HG02571 (cell line): ENCODE measurements around the gene ZPR1.
"Not testable (repeated sequence)": the region's sequence is repeated elsewhere in the genome, so short reads cannot be mapped to it uniquely, and the experiment has no call there.

Source experiments
- ATAC-seq: cut with Tn5 transposase; IDR thresholded peaks from one replicate; pipeline ENCODE4 v1.9.1; 2021; ENCODE audit warnings: mild to moderate bottlenecking, moderate library complexity; ENCODE audit not compliant: unreplicated experiment

ZPR1 gene, protein sequence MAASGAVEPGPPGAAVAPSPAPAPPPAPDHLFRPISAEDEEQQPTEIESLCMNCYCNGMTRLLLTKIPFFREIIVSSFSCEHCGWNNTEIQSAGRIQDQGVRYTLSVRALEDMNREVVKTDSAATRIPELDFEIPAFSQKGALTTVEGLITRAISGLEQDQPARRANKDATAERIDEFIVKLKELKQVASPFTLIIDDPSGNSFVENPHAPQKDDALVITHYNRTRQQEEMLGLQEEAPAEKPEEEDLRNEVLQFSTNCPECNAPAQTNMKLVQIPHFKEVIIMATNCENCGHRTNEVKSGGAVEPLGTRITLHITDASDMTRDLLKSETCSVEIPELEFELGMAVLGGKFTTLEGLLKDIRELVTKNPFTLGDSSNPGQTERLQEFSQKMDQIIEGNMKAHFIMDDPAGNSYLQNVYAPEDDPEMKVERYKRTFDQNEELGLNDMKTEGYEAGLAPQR

DNA sequence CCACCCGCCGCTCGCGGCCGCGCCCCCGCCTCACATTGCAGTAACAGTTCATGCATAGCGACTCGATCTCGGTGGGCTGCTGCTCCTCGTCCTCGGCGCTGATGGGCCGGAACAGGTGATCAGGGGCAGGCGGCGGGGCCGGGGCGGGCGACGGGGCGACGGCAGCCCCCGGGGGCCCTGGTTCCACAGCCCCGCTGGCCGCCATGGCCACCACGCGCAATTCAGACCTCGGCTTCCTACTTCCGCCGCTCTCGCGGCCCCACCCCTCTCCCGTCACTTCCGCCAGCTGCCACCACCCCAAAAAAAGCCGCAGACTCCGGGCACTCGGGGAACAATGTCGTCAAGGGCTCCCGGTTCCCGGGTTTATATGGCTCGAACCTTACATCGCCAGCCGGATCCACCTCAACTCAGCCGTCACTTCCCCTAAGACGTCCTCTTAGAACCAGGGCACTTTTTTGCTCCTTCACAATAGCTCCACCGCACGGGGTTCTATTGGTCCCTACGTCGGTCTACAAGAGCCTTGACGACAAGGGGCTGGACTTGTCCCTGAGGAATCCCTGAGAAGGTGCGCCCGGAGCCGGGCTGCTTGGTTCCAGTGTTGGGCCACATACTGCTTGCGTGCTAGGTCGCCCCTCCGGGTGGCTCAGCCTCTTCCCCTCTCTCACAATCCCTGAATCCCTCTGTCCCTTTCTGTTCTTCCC, at the start of gene ZPR1:
ZPR1 (minus strand) TSS at position 238 of the 701 bp plus-strand sequence; CDS start at position 205, 33 bp downstream.
- ATAC-seq: peak; percentile 84

DNA sequence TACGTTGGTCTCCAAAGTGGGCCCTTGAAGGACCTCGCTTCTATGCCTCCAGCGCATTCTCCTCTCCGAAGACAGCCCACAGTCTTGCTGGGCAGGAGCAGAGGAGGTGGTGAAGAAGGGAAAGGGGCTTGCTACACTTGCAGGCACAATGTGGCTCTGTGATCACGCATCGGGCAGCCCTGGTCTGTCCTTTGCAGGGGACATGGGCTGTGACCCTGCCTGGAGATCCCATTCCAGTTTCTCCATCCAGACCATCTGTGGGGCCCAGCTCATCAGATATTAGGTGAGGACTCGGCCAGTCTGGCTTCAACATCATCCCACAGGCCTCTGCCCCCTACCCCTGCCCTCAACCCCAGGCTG, 48.8 kb upstream of the ZPR1 start:
- ATAC-seq: no peak

DNA sequence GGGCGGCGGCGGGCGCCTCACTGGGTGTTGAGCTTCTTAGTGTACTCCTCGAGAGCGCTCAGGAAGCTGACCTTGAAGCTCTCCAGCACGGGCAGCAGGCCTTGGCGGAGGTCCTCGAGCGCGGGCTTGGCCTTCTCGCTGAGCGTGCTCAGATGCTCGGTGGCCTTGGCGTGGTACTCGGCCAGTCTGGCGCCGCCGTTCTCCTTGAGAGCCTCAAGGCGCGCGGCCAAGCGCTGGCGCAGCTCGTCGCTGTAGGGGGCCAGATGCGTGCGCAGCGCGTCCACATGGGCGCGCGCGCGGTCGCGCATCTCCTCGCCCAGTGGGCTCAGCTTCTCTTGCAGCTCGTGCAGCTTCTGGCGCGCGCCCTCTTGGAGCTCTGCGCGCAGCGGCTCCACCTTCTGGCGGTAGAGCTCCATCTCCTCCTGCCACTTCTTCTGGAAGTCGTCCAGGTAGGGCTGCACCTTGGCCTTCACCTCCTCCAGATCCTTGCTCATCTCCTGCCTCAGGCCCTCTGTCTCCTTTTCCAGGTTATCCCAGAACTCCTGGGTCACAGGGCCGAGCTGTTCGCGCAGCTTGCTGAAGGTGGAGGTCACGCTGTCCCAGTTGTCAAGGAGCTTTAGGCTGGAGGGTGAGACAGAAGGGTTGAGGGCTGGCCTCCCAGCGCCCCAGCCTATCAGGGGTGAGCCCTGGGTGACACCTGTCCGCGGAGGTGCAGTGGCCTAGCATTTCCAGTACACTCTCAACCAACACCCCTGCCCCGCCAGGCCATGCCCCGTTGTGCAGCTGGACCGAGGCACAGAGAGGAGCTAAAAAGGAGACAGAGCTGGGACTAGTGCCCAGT, 48.2 kb upstream of the ZPR1 start:
- ATAC-seq: peak; percentile 63

DNA sequence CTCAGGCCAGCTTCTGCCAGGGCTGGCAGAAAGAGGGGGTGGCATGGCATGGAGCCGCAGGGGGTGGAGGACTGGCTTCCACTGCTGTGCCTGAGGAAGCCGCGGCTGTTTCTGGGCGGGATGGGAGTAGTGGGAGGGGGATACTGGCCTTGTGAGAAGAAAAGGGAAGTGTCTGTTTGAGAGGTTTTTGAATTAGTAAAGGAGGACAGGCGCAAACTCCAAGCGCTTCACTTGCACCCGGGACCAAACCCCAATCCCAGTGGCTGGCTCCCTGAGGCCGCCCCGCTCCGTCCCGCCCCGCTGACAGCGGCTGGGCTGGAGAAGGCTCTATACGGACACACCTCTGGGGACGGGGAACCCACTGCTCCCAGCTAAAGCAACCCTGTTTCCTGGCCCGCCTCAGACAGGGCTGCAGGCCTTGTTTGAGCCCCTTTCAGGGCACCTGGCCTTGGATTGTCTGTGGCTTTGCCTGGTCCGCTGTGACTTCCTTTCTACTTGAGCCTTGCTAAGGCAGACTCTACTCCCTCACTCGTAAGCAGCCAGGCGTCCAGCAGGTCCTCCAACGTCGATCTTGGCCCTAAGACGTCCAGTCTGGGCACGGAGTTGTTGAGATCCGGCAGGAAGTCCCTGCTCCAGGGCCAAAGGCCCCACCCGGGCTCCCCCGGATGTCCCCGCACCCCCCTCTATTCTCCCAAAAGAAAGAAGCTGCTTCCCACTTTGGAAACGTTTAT, 47.4 kb upstream of the ZPR1 start:
- no peak for ATAC-seq

DNA sequence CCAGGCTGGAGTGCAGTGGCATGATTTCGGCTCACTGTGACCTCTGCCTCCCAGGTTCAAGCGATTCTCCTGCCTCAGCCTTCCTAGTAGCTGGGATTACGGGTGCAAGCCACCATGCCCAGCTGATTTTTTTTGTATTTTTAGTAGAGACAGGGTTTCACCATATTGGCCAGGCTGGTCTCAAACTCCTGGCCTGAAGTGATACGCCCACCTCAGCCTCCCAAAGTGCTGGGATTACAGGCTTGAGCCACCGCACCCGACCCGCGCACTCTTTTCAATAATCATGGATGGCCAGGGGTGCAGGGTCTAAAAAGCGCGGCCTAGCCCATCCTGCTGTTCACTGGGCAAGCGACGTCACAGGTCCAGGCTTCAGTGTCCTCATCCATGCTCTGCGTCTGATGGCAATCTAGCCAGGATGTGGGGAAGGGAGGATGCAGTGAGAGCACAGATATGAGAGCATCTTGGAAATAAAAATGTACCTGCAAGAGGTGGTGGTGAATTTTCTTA, 46.8 kb upstream of the ZPR1 start:
- ATAC-seq: not testable (repeated sequence)

DNA sequence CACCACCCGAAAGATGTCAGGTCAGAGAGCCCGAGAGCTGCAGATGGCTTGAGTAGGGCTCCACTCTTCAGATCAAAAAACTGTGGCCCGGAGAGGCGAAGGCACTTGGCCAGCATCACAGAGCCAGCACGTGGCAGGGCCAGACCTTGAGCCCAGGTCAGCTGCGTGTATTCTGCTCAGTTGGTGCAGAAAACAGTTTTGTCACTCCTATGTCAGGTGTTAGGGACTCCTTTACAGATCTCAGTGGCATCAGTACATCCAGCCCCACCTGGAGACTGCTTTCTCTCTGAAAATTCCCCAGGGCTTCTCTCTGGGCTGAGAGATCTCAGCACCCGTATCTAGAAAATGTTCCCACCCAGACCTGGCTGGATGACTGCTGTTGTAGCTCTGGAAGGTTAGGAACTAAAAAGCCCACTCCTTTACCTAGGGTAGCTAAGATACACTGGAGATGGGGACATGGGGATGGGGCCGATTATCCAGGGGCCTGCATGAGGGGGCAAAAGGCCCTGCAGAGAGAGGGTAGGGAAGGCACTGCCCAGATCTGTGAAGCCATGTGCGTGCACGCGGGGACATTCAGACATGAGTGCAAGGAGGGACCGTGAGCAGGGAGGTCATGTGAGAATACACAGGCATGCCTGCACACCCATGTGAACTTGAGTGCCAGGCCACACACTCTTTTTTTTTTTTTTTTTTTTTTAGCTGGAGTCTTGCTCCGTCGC, 46.2 kb upstream of the ZPR1 start:
- ATAC-seq: no peak

DNA sequence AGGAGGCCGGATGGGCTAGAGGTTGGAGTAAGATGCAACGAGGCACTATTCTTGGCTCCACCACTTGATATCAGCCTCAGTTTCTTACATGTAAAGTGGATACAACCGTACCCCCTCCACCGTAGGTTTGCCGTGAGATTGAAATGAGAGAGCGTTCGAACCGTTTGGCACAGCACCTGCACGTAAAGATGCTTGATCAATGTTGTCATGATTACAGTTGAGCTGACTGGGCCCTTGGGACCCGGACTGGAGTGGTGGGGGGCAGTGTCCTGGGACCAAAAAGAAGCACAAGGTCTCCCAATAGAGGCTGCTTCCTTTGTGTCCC, 45.6 kb upstream of the ZPR1 start:
- ATAC-seq: no peak

DNA sequence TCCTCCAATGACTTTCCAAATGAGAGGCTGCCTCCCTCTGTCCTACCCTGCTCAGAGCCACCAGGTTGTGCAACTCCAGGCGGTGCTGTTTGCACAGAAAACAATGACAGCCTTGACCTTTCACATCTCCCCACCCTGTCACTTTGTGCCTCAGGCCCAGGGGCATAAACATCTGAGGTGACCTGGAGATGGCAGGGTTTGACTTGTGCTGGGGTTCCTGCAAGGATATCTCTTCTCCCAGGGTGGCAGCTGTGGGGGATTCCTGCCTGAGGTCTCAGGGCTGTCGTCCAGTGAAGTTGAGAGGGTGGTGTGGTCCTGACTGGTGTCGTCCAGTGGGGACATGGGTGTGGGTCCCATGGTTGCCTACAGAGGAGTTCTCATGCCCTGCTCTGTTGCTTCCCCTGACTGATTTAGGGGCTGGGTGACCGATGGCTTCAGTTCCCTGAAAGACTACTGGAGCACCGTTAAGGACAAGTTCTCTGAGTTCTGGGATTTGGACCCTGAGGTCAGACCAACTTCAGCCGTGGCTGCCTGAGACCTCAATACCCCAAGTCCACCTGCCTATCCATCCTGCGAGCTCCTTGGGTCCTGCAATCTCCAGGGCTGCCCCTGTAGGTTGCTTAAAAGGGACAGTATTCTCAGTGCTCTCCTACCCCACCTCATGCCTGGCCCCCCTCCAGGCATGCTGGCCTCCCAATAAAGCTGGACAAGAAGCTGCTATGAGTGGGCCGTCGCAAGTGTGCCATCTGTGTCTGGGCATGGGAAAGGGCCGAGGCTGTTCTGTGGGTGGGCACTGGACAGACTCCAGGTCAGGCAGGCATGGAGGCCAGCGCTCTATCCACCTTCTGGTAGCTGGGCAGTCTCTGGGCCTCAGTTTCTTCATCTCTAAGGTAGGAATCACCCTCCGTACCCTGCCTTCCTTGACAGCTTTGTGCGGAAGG, 44.8 kb upstream of the ZPR1 start:
- ATAC-seq: no peak

DNA sequence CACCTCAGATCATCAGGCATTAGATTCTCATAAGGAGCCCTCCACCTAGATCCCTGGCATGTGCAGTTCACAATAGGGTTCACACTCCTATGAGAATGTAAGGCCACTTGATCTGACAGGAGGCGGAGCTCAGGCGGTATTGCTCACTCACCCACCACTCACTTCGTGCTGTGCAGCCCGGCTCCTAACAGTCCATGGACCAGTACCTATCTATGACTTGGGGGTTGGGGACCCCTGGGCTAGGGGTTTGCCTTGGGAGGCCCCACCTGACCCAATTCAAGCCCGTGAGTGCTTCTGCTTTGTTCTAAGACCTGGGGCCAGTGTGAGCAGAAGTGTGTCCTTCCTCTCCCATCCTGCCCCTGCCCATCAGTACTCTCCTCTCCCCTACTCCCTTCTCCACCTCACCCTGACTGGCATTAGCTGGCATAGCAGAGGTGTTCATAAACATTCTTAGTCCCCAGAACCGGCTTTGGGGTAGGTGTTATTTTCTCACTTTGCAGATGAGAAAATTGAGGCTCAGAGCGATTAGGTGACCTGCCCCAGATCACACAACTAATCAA, 44.0 kb upstream of the ZPR1 start:
- no peak for ATAC-seq

DNA sequence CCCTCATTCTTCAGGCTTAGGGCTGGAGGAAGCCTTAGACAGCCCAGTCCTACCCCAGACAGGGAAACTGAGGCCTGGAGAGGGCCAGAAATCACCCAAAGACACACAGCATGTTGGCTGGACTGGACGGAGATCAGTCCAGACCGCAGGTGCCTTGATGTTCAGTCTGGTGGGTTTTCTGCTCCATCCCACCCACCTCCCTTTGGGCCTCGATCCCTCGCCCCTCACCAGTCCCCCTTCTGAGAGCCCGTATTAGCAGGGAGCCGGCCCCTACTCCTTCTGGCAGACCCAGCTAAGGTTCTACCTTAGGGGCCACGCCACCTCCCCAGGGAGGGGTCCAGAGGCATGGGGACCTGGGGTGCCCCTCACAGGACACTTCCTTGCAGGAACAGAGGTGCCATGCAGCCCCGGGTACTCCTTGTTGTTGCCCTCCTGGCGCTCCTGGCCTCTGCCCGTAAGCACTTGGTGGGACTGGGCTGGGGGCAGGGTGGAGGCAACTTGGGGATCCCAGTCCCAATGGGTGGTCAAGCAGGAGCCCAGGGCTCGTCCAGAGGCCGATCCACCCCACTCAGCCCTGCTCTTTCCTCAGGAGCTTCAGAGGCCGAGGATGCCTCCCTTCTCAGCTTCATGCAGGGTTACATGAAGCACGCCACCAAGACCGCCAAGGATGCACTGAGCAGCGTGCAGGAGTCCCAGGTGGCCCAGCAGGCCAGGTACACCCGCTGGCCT, 42.5 kb upstream of the ZPR1 start:
- no peak for ATAC-seq

DNA sequence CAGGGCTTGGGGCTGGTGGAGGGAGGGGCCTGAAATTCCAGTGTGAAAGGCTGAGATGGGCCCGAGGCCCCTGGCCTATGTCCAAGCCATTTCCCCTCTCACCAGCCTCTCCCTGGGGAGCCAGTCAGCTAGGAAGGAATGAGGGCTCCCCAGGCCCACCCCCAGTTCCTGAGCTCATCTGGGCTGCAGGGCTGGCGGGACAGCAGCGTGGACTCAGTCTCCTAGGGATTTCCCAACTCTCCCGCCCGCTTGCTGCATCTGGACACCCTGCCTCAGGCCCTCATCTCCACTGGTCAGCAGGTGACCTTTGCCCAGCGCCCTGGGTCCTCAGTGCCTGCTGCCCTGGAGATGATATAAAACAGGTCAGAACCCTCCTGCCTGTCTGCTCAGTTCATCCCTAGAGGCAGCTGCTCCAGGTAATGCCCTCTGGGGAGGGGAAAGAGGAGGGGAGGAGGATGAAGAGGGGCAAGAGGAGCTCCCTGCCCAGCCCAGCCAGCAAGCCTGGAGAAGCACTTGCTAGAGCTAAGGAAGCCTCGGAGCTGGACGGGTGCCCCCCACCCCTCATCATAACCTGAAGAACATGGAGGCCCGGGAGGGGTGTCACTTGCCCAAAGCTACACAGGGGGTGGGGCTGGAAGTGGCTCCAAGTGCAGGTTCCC, 41.8 kb upstream of the ZPR1 start, which contains the start of gene APOC3:
APOC3 (plus strand) TSS at position 383 of the 659 bp plus-strand sequence. CDS start 676 bp downstream, outside the sequence.
- ATAC-seq: no peak

DNA sequence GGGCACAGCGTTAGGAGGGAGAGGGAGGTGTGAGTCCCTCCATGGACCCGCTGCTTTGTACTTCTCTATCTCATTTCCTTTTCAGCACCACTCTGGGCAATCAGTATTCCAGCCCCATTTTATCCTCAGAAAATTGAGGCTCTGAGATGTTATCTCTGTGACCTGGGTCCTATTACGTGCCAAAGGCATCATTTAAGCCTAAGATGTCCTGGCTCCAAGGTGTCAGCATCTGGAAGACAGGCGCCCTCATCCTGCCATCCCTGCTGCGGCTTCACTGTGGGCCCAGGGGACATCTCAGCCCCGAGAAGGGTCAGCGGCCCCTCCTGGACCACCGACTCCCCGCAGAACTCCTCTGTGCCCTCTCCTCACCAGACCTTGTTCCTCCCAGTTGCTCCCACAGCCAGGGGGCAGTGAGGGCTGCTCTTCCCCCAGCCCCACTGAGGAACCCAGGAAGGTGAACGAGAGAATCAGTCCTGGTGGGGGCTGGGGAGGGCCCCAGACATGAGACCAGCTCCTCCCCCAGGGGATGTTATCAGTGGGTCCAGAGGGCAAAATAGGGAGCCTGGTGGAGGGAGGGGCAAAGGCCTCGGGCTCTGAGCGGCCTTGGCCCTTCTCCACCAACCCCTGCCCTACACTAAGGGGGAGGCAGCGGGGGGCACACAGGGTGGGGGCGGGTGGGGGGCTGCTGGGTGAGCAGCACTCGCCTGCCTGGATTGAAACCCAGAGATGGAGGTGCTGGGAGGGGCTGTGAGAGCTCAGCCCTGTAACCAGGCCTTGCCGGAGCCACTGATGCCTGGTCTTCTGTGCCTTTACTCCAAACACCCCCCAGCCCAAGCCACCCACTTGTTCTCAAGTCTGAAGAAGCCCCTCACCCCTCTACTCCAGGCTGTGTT, 41.1 kb upstream of the ZPR1 start:
- ATAC-seq: no peak

DNA sequence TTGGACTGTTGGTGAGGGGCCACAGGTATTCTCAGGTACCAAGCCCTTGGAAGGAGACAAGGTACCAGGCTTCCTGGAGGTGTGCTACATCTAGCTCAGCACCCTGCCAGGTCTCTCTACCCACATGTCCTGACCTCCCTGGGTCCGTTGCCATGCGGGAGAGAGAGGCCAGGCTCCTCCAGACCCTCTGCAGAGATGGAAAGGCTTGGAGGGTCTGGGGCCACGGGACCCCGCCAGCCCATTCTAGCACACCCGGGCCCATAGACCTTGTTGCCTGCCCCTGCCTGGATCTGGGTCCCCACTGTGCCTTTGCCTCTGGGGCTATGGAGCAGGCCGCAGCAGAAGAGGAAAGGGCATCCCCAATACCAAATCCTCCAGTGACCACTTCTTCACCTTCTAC, 39.6 kb upstream of the ZPR1 start:
- ATAC-seq: no peak

DNA sequence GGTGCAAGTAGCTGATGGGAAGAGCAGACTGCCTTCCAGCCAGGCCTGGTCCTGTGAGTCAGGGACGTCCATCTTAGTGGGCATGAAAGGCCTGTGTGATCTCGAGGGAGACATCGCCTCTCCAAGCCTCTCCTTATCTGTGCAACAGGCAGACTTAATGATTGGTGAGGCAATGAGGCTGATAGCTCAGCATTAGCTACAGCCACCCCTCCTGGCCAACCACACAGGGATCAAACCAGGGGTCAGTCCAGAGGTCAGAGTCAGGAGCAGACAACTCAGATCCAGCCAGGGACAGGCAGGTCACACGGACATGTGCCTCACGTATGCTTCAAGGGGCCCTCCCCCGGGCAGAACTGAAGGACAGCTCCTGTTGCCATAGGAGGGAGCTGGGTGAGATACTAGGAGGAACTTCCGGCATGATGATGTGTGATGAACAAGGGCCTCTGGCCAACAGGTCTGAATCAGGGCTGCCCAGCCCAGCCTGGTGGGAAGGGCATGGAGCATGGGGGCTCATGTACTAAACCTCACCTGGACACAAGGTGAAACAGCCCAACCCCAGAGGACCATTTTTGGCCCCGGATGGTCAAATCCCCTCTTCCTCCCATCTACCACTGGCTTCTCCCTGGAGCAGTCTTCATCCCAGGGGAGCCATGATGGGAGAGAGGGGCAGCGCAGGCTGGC, 39.1 kb upstream of the ZPR1 start:
- no peak for ATAC-seq

DNA sequence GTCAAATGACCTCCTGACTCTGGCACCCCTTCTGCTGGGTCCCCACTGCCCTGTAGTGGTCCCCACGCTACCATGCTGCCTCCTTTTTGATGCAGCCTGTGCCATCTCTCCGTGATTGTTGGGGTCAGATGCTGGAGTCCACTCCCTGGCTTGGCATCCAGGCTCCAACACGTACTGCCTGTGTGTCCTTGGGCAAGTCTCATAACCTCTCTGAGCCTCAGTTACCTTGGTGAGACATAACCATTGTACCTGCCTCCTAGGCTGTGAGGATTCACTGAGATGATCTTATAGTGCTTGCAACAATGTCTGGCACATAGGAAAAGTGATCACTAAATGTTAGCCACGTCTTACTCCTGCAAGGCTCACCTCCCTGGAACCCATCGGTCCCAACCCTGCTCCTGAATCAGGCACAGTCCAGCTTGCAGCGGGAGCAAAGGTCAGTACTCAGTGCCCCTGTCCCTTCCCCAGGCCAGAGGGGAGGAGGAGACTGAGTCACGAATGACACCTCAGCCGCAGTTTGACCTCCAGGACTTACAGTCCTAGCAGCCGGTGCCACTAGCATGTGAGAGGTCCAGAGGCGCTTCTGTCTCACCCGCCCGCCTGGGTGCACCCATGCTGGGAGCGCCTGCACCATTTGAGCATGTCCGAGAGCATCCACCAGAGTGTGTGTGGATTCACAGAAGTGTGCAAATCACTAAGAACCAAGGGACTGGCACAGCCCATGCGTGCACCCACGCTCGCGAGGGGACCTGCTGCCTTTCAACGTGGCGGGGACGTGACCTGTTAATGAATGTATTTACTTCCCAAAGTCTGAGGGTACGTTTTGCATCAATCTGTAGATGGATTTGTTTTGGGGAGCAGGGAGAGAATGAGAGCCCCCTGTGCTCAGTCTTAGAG, 38.3 kb upstream of the ZPR1 start:
- ATAC-seq: no peak
